Measurements from ENCODE around the gene OR7C2.
"Not testable (repeated sequence)": the region's sequence is repeated elsewhere in the genome, so short reads cannot be mapped to it uniquely, and the experiment has no call there.

The OR7C2 gene

GRCh38 chr19:14941189-14941588 lies at the start of gene OR7C2:
TSS of gene OR7C2 (plus strand) at chr19:14941489. CDS start at chr19:14941489, 0 bp downstream.
- no peak for DNase-seq

- no peak for DNase-seq
These were observed 39.5 kb upstream of the OR7C2 start for GRCh38 chr19:14901675-14902260.

GRCh38 chr19:14906711-14907110 lies 34.6 kb upstream of the OR7C2 start:
- DNase-seq, result no peak

- no peak for DNase-seq
These were observed 26.2 kb upstream of the OR7C2 start for GRCh38 chr19:14915116-14915515.

- DNase-seq, result no peak
These were observed 24.4 kb upstream of the OR7C2 start for GRCh38 chr19:14916848-14917247.

GRCh38 chr19:14933506-14933905 lies 7.8 kb upstream of the OR7C2 start:
- no peak for DNase-seq

GRCh38 chr19:14940266-14940665 lies 1.0 kb upstream of the OR7C2 start:
- no peak for DNase-seq

- DNase-seq, result peak; percentile 7
These were observed 2.3 kb downstream of the OR7C2 start for GRCh38 chr19:14943601-14944000.

- DNase-seq, result no peak
These were observed 3.2 kb downstream of the OR7C2 start for GRCh38 chr19:14944456-14944855.

- not testable (repeated sequence) for DNase-seq
These were observed 8.1 kb downstream of the OR7C2 start for GRCh38 chr19:14949413-14949812.

GRCh38 chr19:14949876-14950275 lies 8.6 kb downstream of the OR7C2 start:
- DNase-seq, result no peak

- DNase-seq, result no peak
These were observed 9.1 kb downstream of the OR7C2 start for GRCh38 chr19:14950421-14950820.

- DNase-seq, result no peak
These were observed 11.5 kb downstream of the OR7C2 start for GRCh38 chr19:14952767-14953166.

- no peak for DNase-seq
These were observed 12.9 kb downstream of the OR7C2 start for GRCh38 chr19:14954071-14954655.

GRCh38 chr19:14957464-14957863 lies 16.2 kb downstream of the OR7C2 start:
- DNase-seq, result no peak

GRCh38 chr19:14959263-14959662 lies 18.0 kb downstream of the OR7C2 start:
- no peak for DNase-seq

GRCh38 chr19:14961956-14962685 lies 20.8 kb downstream of the OR7C2 start:
- no peak for DNase-seq

- DNase-seq, result no peak
These were observed 27.0 kb downstream of the OR7C2 start for GRCh38 chr19:14968247-14968646.

- DNase-seq, result no peak
These were observed 30.2 kb downstream of the OR7C2 start for GRCh38 chr19:14971474-14971873.

- DNase-seq, result no peak
These were observed 31.4 kb downstream of the OR7C2 start for GRCh38 chr19:14972676-14973075.

- DNase-seq, result no peak
These were observed 33.2 kb downstream of the OR7C2 start for GRCh38 chr19:14974488-14974887.

- no peak for DNase-seq
These were observed 35.8 kb downstream of the OR7C2 start for GRCh38 chr19:14977128-14977527.

GRCh38 chr19:14978161-14978776 lies 37.0 kb downstream of the OR7C2 start:
- DNase-seq, result no peak

Measured in NCI-H226 (cell line).